T-helper 1 cell treated with Interleukin-12 subunit alpha and Interleukin-12 subunit beta and Interleukin-4 antibody, amounts not matched to agents 30 μg/mL and 1 μg/mL, for 36 hours (primary cell): ENCODE data around the gene GABRA6.
"Not testable (repeated sequence)": the region's sequence is repeated elsewhere in the genome, so short reads cannot be mapped to it uniquely, and the experiment has no call there.

Experiments
- H3K27ac Mint-ChIP-seq: one replicate; pipeline ENCODE4 v1.8.0; 2021; ENCODE audit warnings: mild to moderate bottlenecking, mixed read lengths
- H3K27me3 Mint-ChIP-seq: one replicate; pipeline ENCODE4 v1.8.0; 2021; ENCODE audit warnings: low read depth, mixed read lengths
- H3K36me3 Mint-ChIP-seq: one replicate; pipeline ENCODE4 v1.8.0; 2021; ENCODE audit warnings: low read depth, mixed read lengths
- H3K4me1 Mint-ChIP-seq: one replicate; pipeline ENCODE4 v1.8.0; 2021; ENCODE audit warnings: low read depth, mixed read lengths
- H3K4me3 Mint-ChIP-seq: one replicate; pipeline ENCODE4 v1.8.0; 2021; ENCODE audit warnings: mild to moderate bottlenecking, moderate library complexity, mixed read lengths
- H3K9me3 Mint-ChIP-seq: one replicate; pipeline ENCODE4 v1.8.0; 2021; ENCODE audit warnings: mixed read lengths

Gene GABRA6

GRCh38 chr5:161685461-161685860 is at the start of gene GABRA6:
Gene GABRA6, plus strand, starts transcription at chr5:161685721. Its CDS starts 269 bp downstream, at chr5:161685990.
- no peak within 1 kb of the TSS for H3K27ac Mint-ChIP-seq
- no peaks in the 10 kb centered on the region for H3K9me3 Mint-ChIP-seq
- no peak within 1 kb of the TSS for H3K4me3 Mint-ChIP-seq
- no peaks in the 10 kb centered on the region for H3K36me3 Mint-ChIP-seq
- H3K4me1 Mint-ChIP-seq = no peaks in the 10 kb centered on the region
- H3K27me3 Mint-ChIP-seq = no peaks in the 10 kb centered on the region

- Mint-ChIP-seq H3K9me3 (peaks cover 7% of the 10 kb centered on the region), H3K36me3 (no peaks in the 10 kb centered on the region), H3K4me1 (no peaks in the 10 kb centered on the region), H3K27me3 (no peaks in the 10 kb centered on the region), H3K27ac (no peak overlapping the region), H3K4me3 (no peak overlapping the region)
These were observed 47.9 kb upstream of the GABRA6 start for GRCh38 chr5:161637591-161637990.

- no peaks in the 10 kb centered on the region for H3K4me1 Mint-ChIP-seq
- H3K4me3 Mint-ChIP-seq = no peak overlapping the region
- H3K36me3 Mint-ChIP-seq = no peaks in the 10 kb centered on the region
- peaks cover 2% of the 10 kb centered on the region for H3K9me3 Mint-ChIP-seq
- no peaks in the 10 kb centered on the region for H3K27me3 Mint-ChIP-seq
- no peak overlapping the region for H3K27ac Mint-ChIP-seq
These were observed 44.1 kb upstream of the GABRA6 start for GRCh38 chr5:161641444-161641843.

DNA sequence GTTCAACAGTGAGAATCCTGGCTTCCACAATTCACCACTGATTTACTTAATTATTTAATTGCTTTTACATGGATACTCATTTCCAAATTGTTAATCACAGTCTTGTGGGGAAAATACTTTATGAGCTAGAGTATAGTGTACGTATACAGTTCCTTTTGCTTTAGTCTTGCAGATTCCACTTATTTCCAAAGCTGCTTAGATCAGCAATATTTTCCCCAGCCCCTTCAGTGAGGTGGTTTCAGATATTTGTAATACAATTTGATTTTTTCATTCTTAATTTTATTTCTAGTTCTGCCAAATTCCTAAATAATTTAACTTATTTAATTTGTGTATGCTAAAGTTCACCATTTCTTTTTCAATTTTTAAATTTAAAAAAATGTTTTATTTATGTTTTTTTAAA is 40.3 kb upstream of the GABRA6 start:
- Mint-ChIP-seq H3K9me3 (peaks cover 2% of the 10 kb centered on the region), H3K36me3 (no peaks in the 10 kb centered on the region), H3K4me3 (no peak overlapping the region), H3K27ac (no peak overlapping the region), H3K27me3 (no peaks in the 10 kb centered on the region), H3K4me1 (no peaks in the 10 kb centered on the region)

- H3K4me1 Mint-ChIP-seq, H3K36me3 Mint-ChIP-seq, H3K27ac Mint-ChIP-seq, H3K27me3 Mint-ChIP-seq, H3K4me3 Mint-ChIP-seq: not testable (repeated sequence)
- H3K9me3 Mint-ChIP-seq = peaks cover 10% of the 10 kb centered on the region
These were observed 33.6 kb upstream of the GABRA6 start for GRCh38 chr5:161651926-161652325.

DNA sequence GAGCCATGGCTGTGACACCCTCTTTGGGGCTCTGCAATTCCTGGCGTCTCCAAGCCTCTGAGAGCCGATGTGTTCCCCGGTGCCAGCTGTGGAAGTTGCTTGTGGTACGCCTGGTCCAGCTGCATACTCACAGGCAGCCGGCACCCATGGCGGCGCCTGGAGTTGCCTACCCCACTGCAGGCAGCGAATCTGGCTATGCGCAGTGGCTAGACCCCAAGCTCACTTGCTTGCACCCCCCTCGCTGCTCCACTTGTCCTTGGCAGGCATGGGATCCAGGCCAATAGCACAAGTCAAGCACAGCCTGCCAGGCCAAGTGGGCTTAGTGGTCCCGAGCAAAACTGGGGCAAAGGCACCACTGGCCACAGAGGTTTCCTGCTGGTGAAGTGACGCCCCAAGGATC is 24.7 kb upstream of the GABRA6 start:
- no peaks in the 10 kb centered on the region for H3K4me1 Mint-ChIP-seq
- no peak overlapping the region for H3K27ac Mint-ChIP-seq
- H3K27me3 Mint-ChIP-seq = no peaks in the 10 kb centered on the region
- no peaks in the 10 kb centered on the region for H3K9me3 Mint-ChIP-seq
- no peak overlapping the region for H3K4me3 Mint-ChIP-seq
- no peaks in the 10 kb centered on the region for H3K36me3 Mint-ChIP-seq

DNA sequence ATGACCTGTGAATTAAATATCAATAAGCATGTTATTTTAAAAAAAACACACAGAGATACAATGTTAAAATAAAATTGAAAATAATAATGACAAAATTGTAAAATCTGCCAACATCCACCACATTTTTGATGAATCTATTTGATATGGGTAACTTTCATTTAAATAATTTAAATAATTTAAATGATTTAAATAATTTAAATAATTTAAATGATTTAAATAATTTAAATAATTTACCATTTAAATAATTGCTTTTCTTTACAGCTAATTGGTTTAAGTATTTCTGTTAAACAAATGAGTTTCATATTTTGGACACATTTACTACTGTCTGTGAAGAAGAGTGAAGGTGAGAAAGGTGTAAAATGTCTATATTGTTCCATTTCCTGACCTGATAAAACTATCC is 22.1 kb upstream of the GABRA6 start:
- Mint-ChIP-seq H3K4me3 (no peak overlapping the region), H3K36me3 (no peaks in the 10 kb centered on the region), H3K27ac (no peak overlapping the region), H3K9me3 (peaks cover 4% of the 10 kb centered on the region), H3K4me1 (no peaks in the 10 kb centered on the region), H3K27me3 (no peaks in the 10 kb centered on the region)

DNA sequence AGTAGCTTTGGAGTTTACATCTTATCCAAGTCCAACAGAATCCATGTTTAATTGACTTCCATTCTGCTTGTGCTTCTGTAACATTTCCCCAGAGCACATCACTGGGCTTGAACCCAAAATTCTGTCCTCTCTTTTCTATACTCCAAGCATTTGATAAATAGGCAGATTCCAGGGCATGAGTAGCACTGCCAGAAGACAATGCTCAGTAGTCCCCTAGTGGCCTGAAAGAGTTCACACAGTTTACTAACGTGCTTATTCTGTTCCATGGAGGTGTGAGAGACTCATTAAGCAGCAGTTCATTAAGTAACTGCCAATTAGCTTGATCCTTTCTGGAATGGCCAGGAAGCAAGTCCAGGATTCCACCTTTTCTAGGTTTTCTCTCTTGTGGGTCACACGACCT is 9.4 kb upstream of the GABRA6 start:
- no peaks in the 10 kb centered on the region for H3K36me3 Mint-ChIP-seq
- no peak overlapping the region for H3K27ac Mint-ChIP-seq
- H3K4me1 Mint-ChIP-seq = no peaks in the 10 kb centered on the region
- no peaks in the 10 kb centered on the region for H3K27me3 Mint-ChIP-seq
- no peak overlapping the region for H3K4me3 Mint-ChIP-seq
- no peaks in the 10 kb centered on the region for H3K9me3 Mint-ChIP-seq

GRCh38 chr5:161686149-161686548 is 628 bp downstream of the GABRA6 start:
- Mint-ChIP-seq H3K36me3 (no peaks in the 10 kb centered on the region), H3K27me3 (no peaks in the 10 kb centered on the region), H3K4me3 (no peak overlapping the region), H3K9me3 (no peaks in the 10 kb centered on the region), H3K4me1 (no peaks in the 10 kb centered on the region), H3K27ac (no peak overlapping the region)

DNA sequence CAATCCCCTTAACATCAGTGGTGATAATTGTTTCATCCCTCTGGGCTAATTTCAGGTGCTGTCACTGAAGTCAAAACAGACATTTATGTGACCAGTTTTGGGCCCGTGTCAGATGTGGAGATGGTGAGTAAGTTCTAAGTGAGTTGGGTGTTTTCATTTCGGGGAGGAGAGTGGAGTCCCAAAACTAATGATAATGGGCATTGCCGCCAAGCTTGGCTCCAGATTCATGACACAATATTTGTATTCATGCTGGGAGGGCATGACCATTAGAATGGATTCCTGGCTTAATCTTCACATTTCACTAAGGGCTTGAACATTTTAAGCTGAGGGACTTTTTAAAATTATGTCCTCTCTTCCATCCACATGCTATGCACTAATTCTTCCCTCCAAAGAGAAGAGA is 1.4 kb downstream of the GABRA6 start:
- H3K27ac Mint-ChIP-seq = no peak overlapping the region
- H3K4me1 Mint-ChIP-seq = no peaks in the 10 kb centered on the region
- H3K9me3 Mint-ChIP-seq = no peaks in the 10 kb centered on the region
- H3K4me3 Mint-ChIP-seq = no peak overlapping the region
- no peaks in the 10 kb centered on the region for H3K27me3 Mint-ChIP-seq
- H3K36me3 Mint-ChIP-seq = no peaks in the 10 kb centered on the region

- Mint-ChIP-seq H3K27ac (no peak overlapping the region), H3K4me1 (no peaks in the 10 kb centered on the region), H3K9me3 (no peaks in the 10 kb centered on the region), H3K27me3 (no peaks in the 10 kb centered on the region), H3K4me3 (no peak overlapping the region), H3K36me3 (no peaks in the 10 kb centered on the region)
These were observed 1.8 kb downstream of the GABRA6 start for GRCh38 chr5:161687316-161687715.

DNA sequence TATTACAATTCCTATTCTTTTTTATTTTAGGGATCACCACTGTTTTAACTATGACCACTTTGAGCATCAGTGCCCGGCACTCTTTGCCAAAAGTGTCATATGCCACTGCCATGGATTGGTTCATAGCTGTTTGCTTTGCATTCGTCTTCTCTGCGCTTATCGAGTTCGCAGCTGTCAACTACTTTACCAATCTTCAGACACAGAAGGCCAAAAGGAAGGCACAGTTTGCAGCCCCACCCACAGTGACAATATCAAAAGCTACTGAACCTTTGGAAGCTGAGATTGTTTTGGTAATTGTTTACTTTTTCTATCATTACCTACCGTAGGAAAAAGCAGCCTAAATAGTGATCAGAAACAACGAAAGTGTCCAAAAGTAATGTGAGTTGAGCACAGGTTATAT is 6.4 kb downstream of the GABRA6 start:
- H3K36me3 Mint-ChIP-seq = no peaks in the 10 kb centered on the region
- no peak overlapping the region for H3K27ac Mint-ChIP-seq
- no peaks in the 10 kb centered on the region for H3K4me1 Mint-ChIP-seq
- no peak overlapping the region for H3K4me3 Mint-ChIP-seq
- H3K27me3 Mint-ChIP-seq = no peaks in the 10 kb centered on the region
- H3K9me3 Mint-ChIP-seq = no peaks in the 10 kb centered on the region

GRCh38 chr5:161697001-161697400 is 11.5 kb downstream of the GABRA6 start:
- Mint-ChIP-seq H3K27ac (no peak overlapping the region), H3K9me3 (no peaks in the 10 kb centered on the region), H3K27me3 (no peaks in the 10 kb centered on the region), H3K4me1 (no peaks in the 10 kb centered on the region), H3K36me3 (no peaks in the 10 kb centered on the region), H3K4me3 (no peak overlapping the region)

DNA sequence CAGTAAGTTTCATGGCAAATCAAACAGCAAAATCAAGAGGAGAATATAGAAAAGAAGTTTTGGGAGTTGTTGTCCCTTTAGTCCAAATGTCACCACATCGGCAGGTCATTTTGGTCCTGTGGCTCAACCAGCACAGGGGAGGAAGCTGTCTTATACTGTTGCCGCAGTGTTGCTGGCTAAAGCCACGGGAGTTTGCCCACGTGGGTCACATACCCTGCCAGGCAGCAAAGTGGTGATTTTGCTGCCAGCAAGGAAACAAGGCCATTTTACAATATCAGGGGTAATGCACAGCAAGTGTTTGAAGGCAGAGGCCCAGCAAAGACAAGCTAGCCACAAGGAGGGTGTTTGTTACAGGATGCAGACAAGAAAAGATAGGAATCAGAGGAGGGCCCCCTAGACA is 14.5 kb downstream of the GABRA6 start:
- Mint-ChIP-seq H3K36me3 (no peaks in the 10 kb centered on the region), H3K4me3 (no peak overlapping the region), H3K4me1 (no peaks in the 10 kb centered on the region), H3K27me3 (no peaks in the 10 kb centered on the region), H3K27ac (no peak overlapping the region), H3K9me3 (no peaks in the 10 kb centered on the region)

- no peaks in the 10 kb centered on the region for H3K36me3 Mint-ChIP-seq
- H3K27ac Mint-ChIP-seq = no peak overlapping the region
These were observed 18.0 kb downstream of the GABRA6 start for GRCh38 chr5:161703528-161703927.

DNA sequence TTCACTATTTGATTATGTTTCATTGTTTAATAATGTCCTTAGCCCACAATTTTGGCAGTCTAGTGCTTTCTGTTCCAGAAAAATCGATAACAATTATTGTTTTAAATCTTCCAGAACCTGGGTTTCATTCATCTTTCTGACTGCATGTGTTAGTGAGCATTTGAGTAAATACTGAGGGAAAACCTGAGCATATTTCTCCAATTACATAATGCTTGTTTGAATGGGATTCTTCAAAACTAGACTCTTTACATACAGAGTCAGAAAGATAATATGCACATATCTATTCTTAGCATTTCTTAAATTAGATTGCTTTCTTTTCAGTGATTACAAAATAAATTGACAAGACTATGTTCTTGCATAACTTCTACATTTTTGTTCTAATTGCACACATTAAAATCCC is 21.9 kb downstream of the GABRA6 start:
- H3K9me3 Mint-ChIP-seq = no peaks in the 10 kb centered on the region
- H3K27ac Mint-ChIP-seq = no peak overlapping the region
- no peaks in the 10 kb centered on the region for H3K27me3 Mint-ChIP-seq
- no peaks in the 10 kb centered on the region for H3K4me1 Mint-ChIP-seq
- no peak overlapping the region for H3K4me3 Mint-ChIP-seq
- no peaks in the 10 kb centered on the region for H3K36me3 Mint-ChIP-seq

More at GRCh38 chr5:161703528-161703927, 18.0 kb downstream of the GABRA6 start:
- no peaks in the 10 kb centered on the region for H3K27me3 Mint-ChIP-seq
- no peaks in the 10 kb centered on the region for H3K9me3 Mint-ChIP-seq
- no peak overlapping the region for H3K4me3 Mint-ChIP-seq
- H3K4me1 Mint-ChIP-seq = no peaks in the 10 kb centered on the region
